ENCODE data around the gene ZMAT2.
"Not testable (repeated sequence)": the region's sequence is repeated elsewhere in the genome, so short reads cannot be mapped to it uniquely, and the experiment has no call there.

Gene ZMAT2

GRCh38 chr5:140711794-140712193 lies 11.5 kb downstream of the ZMAT2 start:
- Histone ChIP-seq H2AFZ (ENCODE audit: low read depth, low read length) (no peak overlapping the region), H4K20me1 (ENCODE audit: insufficient read depth, low read length) (no peaks in the 10 kb centered on the region), H3K4me3 (ENCODE audit: low read depth in 1 of 2, low read length in 2 of 2) (peak overlapping the region; percentile 78 to 99; a peak in 2 of 4 replicates), H3K4me1 (ENCODE audit: insufficient read depth, low read length) (peaks cover 26% of the 10 kb centered on the region), H3K27ac (ENCODE audit: low read length) (no peak overlapping the region), H3K9me3 (ENCODE audit: insufficient read depth, low read length, severe bottlenecking) (no peaks in the 10 kb centered on the region), H3K27me3 (ENCODE audit: insufficient read depth, low read length, poor library complexity) (no peaks in the 10 kb centered on the region), H3K79me2 (ENCODE audit: insufficient read depth, low read length) (no peaks in the 10 kb centered on the region), H3K9ac (ENCODE audit: low read depth, low read length) (no peak overlapping the region; the same call in 1 of the 2 replicates), H3K36me3 (ENCODE audit: insufficient read depth, low read length) (peaks cover 6% of the 10 kb centered on the region; the same call in 1 of the 2 replicates), H3K4me2 (ENCODE audit: insufficient read depth, low read length) (peak overlapping the region; percentile 97)
- no peak for ATAC-seq (ENCODE audit: insufficient read depth, low read depth)
- DNase-seq = no peak
- TF ChIP-seq CTCF (IDR thresholded peaks at IDR 0.05; ENCODE audit: borderline replicate concordance, extremely low read depth, low read length, poor library complexity, severe bottlenecking) = no peak
- no peak for TF ChIP-seq EZH2 (IDR thresholded peaks at IDR 0.05; ENCODE audit: borderline replicate concordance, low read depth, low read length, severe bottlenecking)

GRCh38 chr5:140713562-140714094 lies 13.4 kb downstream of the ZMAT2 start:
- H2AFZ ChIP-seq (ENCODE audit: low read depth, low read length) = no peak overlapping the region
- no peak for DNase-seq
- peaks cover 26% of the 10 kb centered on the region for H3K4me1 ChIP-seq (ENCODE audit: insufficient read depth, low read length)
- no peak overlapping the region for H3K4me2 ChIP-seq (ENCODE audit: insufficient read depth, low read length)
- H3K27me3 ChIP-seq (ENCODE audit: insufficient read depth, low read length, poor library complexity) = no peaks in the 10 kb centered on the region
- no peaks in the 10 kb centered on the region for H3K79me2 ChIP-seq (ENCODE audit: insufficient read depth, low read length)
- no peak overlapping the region for H3K9ac ChIP-seq (ENCODE audit: low read depth, low read length)
- H3K4me3 ChIP-seq (ENCODE audit: low read depth in 1 of 2, low read length in 2 of 2) = no peak overlapping the region
- no peaks in the 10 kb centered on the region for H3K9me3 ChIP-seq (ENCODE audit: insufficient read depth, low read length, severe bottlenecking)
- TF ChIP-seq CTCF (IDR thresholded peaks at IDR 0.05; ENCODE audit: borderline replicate concordance, extremely low read depth, low read length, poor library complexity, severe bottlenecking) = no peak
- TF ChIP-seq EZH2 (IDR thresholded peaks at IDR 0.05; ENCODE audit: borderline replicate concordance, low read depth, low read length, severe bottlenecking) = no peak
- no peak for ATAC-seq (ENCODE audit: insufficient read depth, low read depth)
- H3K36me3 ChIP-seq (ENCODE audit: insufficient read depth, low read length) = no peaks in the 10 kb centered on the region
- H4K20me1 ChIP-seq (ENCODE audit: insufficient read depth, low read length) = no peaks in the 10 kb centered on the region
- H3K27ac ChIP-seq (ENCODE audit: low read length) = no peak overlapping the region

DNA sequence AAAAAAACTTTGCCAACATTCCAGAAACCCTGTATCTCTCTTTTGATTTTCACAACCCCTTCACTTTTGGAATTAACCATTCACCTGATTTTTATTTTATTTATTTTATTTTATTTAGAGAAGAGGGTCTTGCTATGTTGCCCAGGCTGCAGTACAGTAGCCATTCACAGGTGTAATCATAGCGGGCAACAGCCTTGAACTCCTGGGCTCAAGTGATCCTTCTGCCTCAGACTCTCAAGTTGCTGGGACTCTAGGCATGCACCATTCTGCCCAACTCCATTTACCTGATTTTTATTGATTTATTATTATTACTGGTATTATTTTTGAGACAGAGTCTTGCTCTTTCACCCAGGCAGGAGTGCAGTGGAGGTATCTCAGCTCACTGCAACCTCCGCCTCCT lies 16.0 kb downstream of the ZMAT2 start:
- H3K27me3 ChIP-seq (ENCODE audit: insufficient read depth, low read length, poor library complexity); H3K79me2 ChIP-seq (ENCODE audit: insufficient read depth, low read length); H3K9ac ChIP-seq (ENCODE audit: low read depth, low read length); H3K9me3 ChIP-seq (ENCODE audit: insufficient read depth, low read length, severe bottlenecking); H3K4me3 ChIP-seq (ENCODE audit: low read depth in 1 of 2, low read length in 2 of 2); H3K27ac ChIP-seq (ENCODE audit: low read length); H3K36me3 ChIP-seq (ENCODE audit: insufficient read depth, low read length); H3K4me2 ChIP-seq (ENCODE audit: insufficient read depth, low read length); ATAC-seq (ENCODE audit: insufficient read depth, low read depth); H4K20me1 ChIP-seq (ENCODE audit: insufficient read depth, low read length); H3K4me1 ChIP-seq (ENCODE audit: insufficient read depth, low read length); DNase-seq; H2AFZ ChIP-seq (ENCODE audit: low read depth, low read length): not testable (repeated sequence)

- Histone ChIP-seq H3K9ac (ENCODE audit: low read depth, low read length) (no peak overlapping the region), H3K27ac (ENCODE audit: low read length) (no peak overlapping the region)
- no peak for ATAC-seq (ENCODE audit: insufficient read depth, low read depth)
Observed at GRCh38 chr5:140718266-140718592, 18.0 kb downstream of the ZMAT2 start.

DNA sequence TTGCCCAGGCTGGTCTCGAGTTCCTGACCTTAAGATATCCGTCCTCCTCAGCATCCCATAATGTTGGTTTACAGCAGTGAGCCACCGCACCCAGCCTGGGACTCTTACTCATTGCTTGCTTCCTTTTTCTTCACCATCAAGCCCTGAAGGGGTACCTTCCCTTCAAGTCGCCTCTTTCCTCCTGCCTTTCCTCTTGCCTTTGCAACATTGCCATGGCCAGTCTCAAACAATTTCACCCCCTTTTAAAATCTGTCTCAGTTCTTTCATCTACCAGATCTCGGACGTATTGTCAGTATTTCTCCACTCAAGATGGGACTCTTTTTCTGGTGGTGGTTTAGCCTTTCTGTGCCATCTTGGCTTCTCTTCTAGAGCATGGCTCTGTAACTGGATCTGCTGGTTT lies 20.5 kb downstream of the ZMAT2 start:
- DNase-seq; H3K4me3 ChIP-seq (ENCODE audit: low read depth in 1 of 2, low read length in 2 of 2); H4K20me1 ChIP-seq (ENCODE audit: insufficient read depth, low read length); H3K9me3 ChIP-seq (ENCODE audit: insufficient read depth, low read length, severe bottlenecking); H3K4me1 ChIP-seq (ENCODE audit: insufficient read depth, low read length); H3K79me2 ChIP-seq (ENCODE audit: insufficient read depth, low read length); H3K27me3 ChIP-seq (ENCODE audit: insufficient read depth, low read length, poor library complexity); H3K27ac ChIP-seq (ENCODE audit: low read length); H3K9ac ChIP-seq (ENCODE audit: low read depth, low read length); ATAC-seq (ENCODE audit: insufficient read depth, low read depth); H3K4me2 ChIP-seq (ENCODE audit: insufficient read depth, low read length); H2AFZ ChIP-seq (ENCODE audit: low read depth, low read length); H3K36me3 ChIP-seq (ENCODE audit: insufficient read depth, low read length): not testable (repeated sequence)

More at GRCh38 chr5:140718266-140718592, 18.0 kb downstream of the ZMAT2 start:
- Histone ChIP-seq H4K20me1 (ENCODE audit: insufficient read depth, low read length) (no peaks in the 10 kb centered on the region), H3K27me3 (ENCODE audit: insufficient read depth, low read length, poor library complexity) (no peaks in the 10 kb centered on the region), H3K4me2 (ENCODE audit: insufficient read depth, low read length) (no peak overlapping the region), H3K4me3 (ENCODE audit: low read depth in 1 of 2, low read length in 2 of 2) (no peak overlapping the region), H3K4me1 (ENCODE audit: insufficient read depth, low read length) (no peaks in the 10 kb centered on the region), H3K79me2 (ENCODE audit: insufficient read depth, low read length) (no peaks in the 10 kb centered on the region), H3K9me3 (ENCODE audit: insufficient read depth, low read length, severe bottlenecking) (no peaks in the 10 kb centered on the region), H2AFZ (ENCODE audit: low read depth, low read length) (peak overlapping the region; percentile 39; the same call in 1 of the 2 replicates), H3K36me3 (ENCODE audit: insufficient read depth, low read length) (no peaks in the 10 kb centered on the region)
- TF ChIP-seq EZH2 (IDR thresholded peaks at IDR 0.05; ENCODE audit: borderline replicate concordance, low read depth, low read length, severe bottlenecking) = no peak
- no peak for TF ChIP-seq CTCF (IDR thresholded peaks at IDR 0.05; ENCODE audit: borderline replicate concordance, extremely low read depth, low read length, poor library complexity, severe bottlenecking)
- no peak for DNase-seq

- not testable (repeated sequence) for H3K9me3 ChIP-seq (ENCODE audit: insufficient read depth, low read length, severe bottlenecking); H3K27ac ChIP-seq (ENCODE audit: low read length); DNase-seq; H3K9ac ChIP-seq (ENCODE audit: low read depth, low read length); H3K4me2 ChIP-seq (ENCODE audit: insufficient read depth, low read length); H3K36me3 ChIP-seq (ENCODE audit: insufficient read depth, low read length); ATAC-seq (ENCODE audit: insufficient read depth, low read depth); H3K79me2 ChIP-seq (ENCODE audit: insufficient read depth, low read length); H4K20me1 ChIP-seq (ENCODE audit: insufficient read depth, low read length); H3K4me1 ChIP-seq (ENCODE audit: insufficient read depth, low read length); H3K27me3 ChIP-seq (ENCODE audit: insufficient read depth, low read length, poor library complexity); H3K4me3 ChIP-seq (ENCODE audit: low read depth in 1 of 2, low read length in 2 of 2); H2AFZ ChIP-seq (ENCODE audit: low read depth, low read length)
Observed at GRCh38 chr5:140721395-140721794, 21.1 kb downstream of the ZMAT2 start.
